ENCODE measurements around the gene SETD6.

- no peak for TF ChIP-seq POLR2A (IDR thresholded peaks at IDR 0.05)
- TF ChIP-seq, protein P1, sequence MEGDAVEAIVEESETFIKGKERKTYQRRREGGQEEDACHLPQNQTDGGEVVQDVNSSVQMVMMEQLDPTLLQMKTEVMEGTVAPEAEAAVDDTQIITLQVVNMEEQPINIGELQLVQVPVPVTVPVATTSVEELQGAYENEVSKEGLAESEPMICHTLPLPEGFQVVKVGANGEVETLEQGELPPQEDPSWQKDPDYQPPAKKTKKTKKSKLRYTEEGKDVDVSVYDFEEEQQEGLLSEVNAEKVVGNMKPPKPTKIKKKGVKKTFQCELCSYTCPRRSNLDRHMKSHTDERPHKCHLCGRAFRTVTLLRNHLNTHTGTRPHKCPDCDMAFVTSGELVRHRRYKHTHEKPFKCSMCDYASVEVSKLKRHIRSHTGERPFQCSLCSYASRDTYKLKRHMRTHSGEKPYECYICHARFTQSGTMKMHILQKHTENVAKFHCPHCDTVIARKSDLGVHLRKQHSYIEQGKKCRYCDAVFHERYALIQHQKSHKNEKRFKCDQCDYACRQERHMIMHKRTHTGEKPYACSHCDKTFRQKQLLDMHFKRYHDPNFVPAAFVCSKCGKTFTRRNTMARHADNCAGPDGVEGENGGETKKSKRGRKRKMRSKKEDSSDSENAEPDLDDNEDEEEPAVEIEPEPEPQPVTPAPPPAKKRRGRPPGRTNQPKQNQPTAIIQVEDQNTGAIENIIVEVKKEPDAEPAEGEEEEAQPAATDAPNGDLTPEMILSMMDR (IDR thresholded peaks at IDR 0.05), result no peak
Measured at GRCh38 chr16:58519707-58520106, 4.4 kb downstream of the SETD6 start.

Data from thyroid gland (tissue), 4 donors.